ENCODE results near the gene CAMK2B. TPM values are rescaled to one million over a fixed set of nuclear protein-coding genes. Genes with fewer than 3 reads are reported as not detected.

Gene CAMK2B
- total RNA-seq, 1 experiment from 2014 or later: not detected

DNA sequence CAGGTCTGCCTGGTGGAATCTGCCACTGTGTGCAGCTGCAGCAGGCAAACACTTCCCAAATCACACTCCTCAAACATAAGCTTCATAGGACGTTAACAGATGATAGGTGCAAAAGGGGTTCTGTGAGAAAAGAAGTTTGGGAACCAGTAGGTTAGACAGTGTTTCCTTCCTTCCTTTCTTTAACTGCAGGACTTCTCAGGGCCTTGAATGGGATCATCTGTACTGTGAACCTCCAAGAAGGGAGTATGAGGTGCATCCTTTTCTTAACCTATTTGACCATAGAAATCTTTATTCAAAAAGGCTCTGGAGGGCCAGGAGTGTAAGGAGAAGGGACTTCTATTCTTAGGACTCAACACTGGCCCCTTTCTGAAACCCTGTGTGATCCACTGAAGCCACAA lies 33.0 kb downstream of the CAMK2B start:
- Histone ChIP-seq H3K4me1 (no peaks in the 10 kb centered on the region), H3K27me3 (replicated peaks; ENCODE audit: control insufficient read depth, insufficient read depth, low read length) (peaks cover 3% of the 10 kb centered on the region; the same call in 1 of the 2 replicates), H3K36me3 (ENCODE audit: control insufficient read depth, insufficient read depth, low read length) (no peaks in the 10 kb centered on the region), H3K4me3 (ENCODE audit: low read depth, low read length) (no peak overlapping the region), H3K9me3 (no peaks in the 10 kb centered on the region)
- CTCF ChIA-PET: no interaction called here
- intact Hi-C loops (cut with micrococcal nuclease; ENCODE audit: unreplicated experiment): no loop called here
- no peak for DNase-seq
- POLR2A ChIA-PET: no interaction called here
- TF ChIP-seq, protein P1, sequence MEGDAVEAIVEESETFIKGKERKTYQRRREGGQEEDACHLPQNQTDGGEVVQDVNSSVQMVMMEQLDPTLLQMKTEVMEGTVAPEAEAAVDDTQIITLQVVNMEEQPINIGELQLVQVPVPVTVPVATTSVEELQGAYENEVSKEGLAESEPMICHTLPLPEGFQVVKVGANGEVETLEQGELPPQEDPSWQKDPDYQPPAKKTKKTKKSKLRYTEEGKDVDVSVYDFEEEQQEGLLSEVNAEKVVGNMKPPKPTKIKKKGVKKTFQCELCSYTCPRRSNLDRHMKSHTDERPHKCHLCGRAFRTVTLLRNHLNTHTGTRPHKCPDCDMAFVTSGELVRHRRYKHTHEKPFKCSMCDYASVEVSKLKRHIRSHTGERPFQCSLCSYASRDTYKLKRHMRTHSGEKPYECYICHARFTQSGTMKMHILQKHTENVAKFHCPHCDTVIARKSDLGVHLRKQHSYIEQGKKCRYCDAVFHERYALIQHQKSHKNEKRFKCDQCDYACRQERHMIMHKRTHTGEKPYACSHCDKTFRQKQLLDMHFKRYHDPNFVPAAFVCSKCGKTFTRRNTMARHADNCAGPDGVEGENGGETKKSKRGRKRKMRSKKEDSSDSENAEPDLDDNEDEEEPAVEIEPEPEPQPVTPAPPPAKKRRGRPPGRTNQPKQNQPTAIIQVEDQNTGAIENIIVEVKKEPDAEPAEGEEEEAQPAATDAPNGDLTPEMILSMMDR (IDR thresholded peaks at IDR 0.05; ENCODE audit: insufficient read depth in 1 of 2, low read depth in 1 of 2, low read length in 1 of 2, severe bottlenecking in 1 of 2, unreplicated experiment in 1 of 2): no peak
- no peaks in the 10 kb centered on the region for H3K36me3 Mint-ChIP-seq (ENCODE audit: insufficient read depth, unreplicated experiment)
- H3K9me3 Mint-ChIP-seq (ENCODE audit: unreplicated experiment): no peaks in the 10 kb centered on the region
- no peaks in the 10 kb centered on the region for H3K4me1 Mint-ChIP-seq (ENCODE audit: low read depth, unreplicated experiment)
- no peak overlapping the region for H3K27ac Mint-ChIP-seq (ENCODE audit: unreplicated experiment)
- peaks cover 16% of the 10 kb centered on the region for H3K27me3 Mint-ChIP-seq (ENCODE audit: insufficient read depth, unreplicated experiment)
- no TSS peak for BruUV-seq (replicated peaks)
- H3K4me3 Mint-ChIP-seq (ENCODE audit: unreplicated experiment): no peak overlapping the region

DNA sequence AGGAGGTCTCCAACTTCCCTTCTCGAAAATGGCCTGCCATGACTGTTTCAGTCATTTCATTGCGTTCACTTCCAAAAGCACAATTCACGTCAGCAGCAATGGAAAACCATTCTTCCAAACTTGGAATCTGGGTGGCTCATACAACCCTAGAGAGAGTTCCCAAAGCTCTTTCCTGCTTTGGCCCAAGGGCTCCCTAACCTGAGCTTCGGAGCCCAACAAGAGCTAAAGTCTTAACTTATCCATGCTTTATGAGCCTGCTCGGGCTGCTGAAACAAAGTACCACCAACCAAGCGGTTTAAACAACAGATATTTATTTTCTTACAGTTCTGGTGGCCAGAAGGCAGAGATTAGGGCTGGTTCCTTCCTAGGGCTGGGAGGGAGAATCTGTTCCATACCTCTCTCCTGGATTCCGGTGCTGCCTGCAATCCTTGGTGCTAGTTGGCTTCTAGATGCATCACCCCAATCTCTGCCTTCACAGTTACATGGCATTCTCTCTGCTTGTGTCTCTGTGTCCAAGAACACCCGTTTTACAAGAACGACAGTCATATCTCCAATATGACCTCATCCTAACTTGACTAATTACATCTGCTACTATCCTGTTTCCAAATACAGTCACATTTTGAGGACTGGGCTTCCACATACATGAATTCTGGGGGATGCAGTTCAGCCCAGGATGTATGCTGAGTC lies 33.5 kb downstream of the CAMK2B start:
- Mint-ChIP-seq H3K4me1 (ENCODE audit: low read depth, unreplicated experiment) (no peaks in the 10 kb centered on the region), H3K9me3 (ENCODE audit: unreplicated experiment) (no peaks in the 10 kb centered on the region), H3K27ac (ENCODE audit: unreplicated experiment) (no peak overlapping the region), H3K4me3 (ENCODE audit: unreplicated experiment) (no peak overlapping the region), H3K27me3 (ENCODE audit: insufficient read depth, unreplicated experiment) (peaks cover 12% of the 10 kb centered on the region), H3K36me3 (ENCODE audit: insufficient read depth, unreplicated experiment) (no peaks in the 10 kb centered on the region)
- intact Hi-C loops (cut with micrococcal nuclease; ENCODE audit: unreplicated experiment): no loop called here
- TF ChIP-seq, protein P1 (IDR thresholded peaks at IDR 0.05; ENCODE audit: insufficient read depth in 1 of 2, low read depth in 1 of 2, low read length in 1 of 2, severe bottlenecking in 1 of 2, unreplicated experiment in 1 of 2): no peak
- DNase-seq: no peak
- ChIA-PET CTCF (no interaction called here), POLR2A (no interaction called here)
- H3K27me3 ChIP-seq (replicated peaks; ENCODE audit: control insufficient read depth, insufficient read depth, low read length): peaks cover 3% of the 10 kb centered on the region; the same call in 1 of the 2 replicates
- BruUV-seq (replicated peaks): no TSS peak
- no peak overlapping the region for H3K4me3 ChIP-seq (ENCODE audit: low read depth, low read length)
- H3K36me3 ChIP-seq (ENCODE audit: control insufficient read depth, insufficient read depth, low read length): no peaks in the 10 kb centered on the region
- H3K4me1 ChIP-seq: no peaks in the 10 kb centered on the region
- H3K9me3 ChIP-seq: no peaks in the 10 kb centered on the region

DNA sequence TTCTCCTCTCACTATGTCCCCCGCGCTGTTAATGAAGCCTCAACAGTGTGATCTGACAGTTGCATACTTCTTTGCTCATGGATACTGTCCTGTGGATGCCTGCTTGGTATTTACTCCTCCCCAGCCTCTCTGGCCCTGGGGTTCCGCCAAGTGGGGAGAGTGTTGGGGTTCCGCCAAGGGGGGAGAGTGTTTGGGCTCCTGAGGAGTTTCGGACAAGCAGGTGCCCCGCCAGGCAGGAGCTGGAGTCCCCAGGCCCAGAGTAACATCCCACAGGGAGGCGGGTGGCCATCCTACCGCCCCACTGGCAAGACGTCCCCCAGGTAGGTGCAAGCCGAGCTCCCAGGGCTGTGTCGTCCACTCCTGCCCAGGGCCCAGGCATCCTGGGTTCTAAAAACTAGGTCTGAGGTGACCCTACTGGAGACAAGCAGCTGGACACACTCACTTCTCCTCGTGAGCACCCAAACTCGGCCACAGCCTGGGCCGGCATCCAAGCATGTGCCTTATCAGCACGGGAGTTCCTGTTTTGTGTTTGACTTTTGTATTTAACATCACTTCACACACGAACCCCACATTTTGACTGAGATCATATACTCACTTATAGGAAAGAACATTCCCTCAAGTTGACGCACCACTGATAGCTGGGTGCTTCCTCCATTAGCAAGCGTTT lies 34.2 kb downstream of the CAMK2B start:
- TF ChIP-seq, protein P1 (IDR thresholded peaks at IDR 0.05; ENCODE audit: insufficient read depth in 1 of 2, low read depth in 1 of 2, low read length in 1 of 2, severe bottlenecking in 1 of 2, unreplicated experiment in 1 of 2): no peak
- H3K27ac Mint-ChIP-seq (ENCODE audit: unreplicated experiment): no peak overlapping the region
- H3K9me3 ChIP-seq: no peaks in the 10 kb centered on the region
- no peaks in the 10 kb centered on the region for H3K36me3 ChIP-seq (ENCODE audit: control insufficient read depth, insufficient read depth, low read length)
- H3K9me3 Mint-ChIP-seq (ENCODE audit: unreplicated experiment): no peaks in the 10 kb centered on the region
- ChIA-PET CTCF (no interaction called here), POLR2A (no interaction called here)
- H3K4me3 Mint-ChIP-seq (ENCODE audit: unreplicated experiment): no peak overlapping the region
- peaks cover 3% of the 10 kb centered on the region; the same call in 1 of the 2 replicates for H3K27me3 ChIP-seq (replicated peaks; ENCODE audit: control insufficient read depth, insufficient read depth, low read length)
- H3K36me3 Mint-ChIP-seq (ENCODE audit: insufficient read depth, unreplicated experiment): no peaks in the 10 kb centered on the region
- no peak for DNase-seq
- BruUV-seq (replicated peaks): no TSS peak
- intact Hi-C loops (cut with micrococcal nuclease; ENCODE audit: unreplicated experiment): no loop called here
- H3K4me3 ChIP-seq (ENCODE audit: low read depth, low read length): no peak overlapping the region
- peaks cover 11% of the 10 kb centered on the region for H3K27me3 Mint-ChIP-seq (ENCODE audit: insufficient read depth, unreplicated experiment)
- H3K4me1 ChIP-seq: no peaks in the 10 kb centered on the region
- H3K4me1 Mint-ChIP-seq (ENCODE audit: low read depth, unreplicated experiment): no peaks in the 10 kb centered on the region

All from Caco-2 (cell line).